ENCODE measurements around the gene KIRREL3.

Gene KIRREL3

DNA sequence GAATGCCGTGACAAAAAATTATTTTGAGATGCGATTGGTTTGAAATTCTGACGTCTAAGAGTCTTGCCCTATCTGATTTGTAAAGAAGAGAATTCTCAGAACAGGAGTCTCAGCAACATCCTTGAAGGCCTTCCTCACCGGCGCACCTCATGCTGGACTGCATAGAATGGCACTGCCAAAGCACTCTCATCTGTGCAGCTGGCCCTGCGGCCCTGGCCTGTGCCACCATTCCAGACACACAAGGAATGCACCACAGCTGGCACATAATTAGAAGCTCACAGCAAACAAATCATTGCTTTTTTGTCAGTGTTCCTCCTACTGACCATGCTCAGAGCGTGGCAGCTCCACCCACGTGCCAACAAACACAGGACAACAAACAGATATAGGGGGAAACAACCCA is 166.0 kb downstream of the KIRREL3 start:
- no peak overlapping the region for H3K4me3 ChIP-seq (ENCODE audit: low read depth, low read length)
- no peak for TF ChIP-seq CTCF (IDR thresholded peaks at IDR 0.05; ENCODE audit: low read depth, low read length)

DNA sequence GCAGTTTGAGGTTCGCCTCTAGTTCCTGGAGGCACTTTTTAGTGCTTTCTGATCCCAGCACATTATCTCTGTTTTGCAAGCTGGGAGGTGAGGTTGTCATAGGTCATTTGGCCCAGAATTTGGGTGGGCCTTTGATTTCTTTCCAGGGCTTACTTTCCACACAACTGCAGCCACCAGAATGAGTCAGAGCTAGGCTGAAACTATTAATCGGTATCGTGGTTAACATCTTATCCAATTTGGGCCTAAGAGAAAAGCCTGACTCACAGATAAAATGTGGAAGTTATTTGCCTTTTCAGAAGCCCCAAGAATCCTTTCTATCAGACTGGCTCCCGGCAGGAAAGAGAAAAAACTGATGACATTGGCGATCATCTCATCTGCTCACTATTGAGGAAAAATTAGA is 166.4 kb downstream of the KIRREL3 start:
- no peak for TF ChIP-seq CTCF (IDR thresholded peaks at IDR 0.05; ENCODE audit: low read depth, low read length)
- H3K4me3 ChIP-seq (ENCODE audit: low read depth, low read length): no peak overlapping the region

GRCh38 chr11:126833065-126833464 is 167.5 kb downstream of the KIRREL3 start:
- TF ChIP-seq CTCF (IDR thresholded peaks at IDR 0.05; ENCODE audit: low read depth, low read length): no peak

DNA sequence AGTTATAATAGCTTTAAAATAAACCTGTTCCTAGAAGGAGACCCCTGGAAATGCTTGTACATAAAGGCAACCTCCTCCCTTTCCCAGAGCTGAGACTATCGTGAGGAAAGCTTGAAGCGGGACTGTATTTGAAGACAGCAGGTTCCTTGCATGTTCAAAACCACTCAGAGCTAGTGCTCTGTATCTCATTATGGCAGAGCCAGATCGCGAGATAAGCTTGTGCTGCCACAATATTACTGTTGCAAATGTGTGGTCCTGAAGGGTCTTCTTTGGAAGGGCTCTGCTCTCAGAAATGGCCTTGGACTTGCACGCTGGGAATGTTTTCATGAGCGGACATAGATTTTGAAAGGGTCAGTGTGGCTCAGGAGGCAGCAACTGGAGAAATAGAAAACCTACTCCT is 168.2 kb downstream of the KIRREL3 start:
- H3K4me3 ChIP-seq (ENCODE audit: low read depth, low read length): no peak overlapping the region
- TF ChIP-seq CTCF (IDR thresholded peaks at IDR 0.05; ENCODE audit: low read depth, low read length): no peak

More at GRCh38 chr11:126833065-126833464, 167.5 kb downstream of the KIRREL3 start:
- H3K4me3 ChIP-seq (ENCODE audit: low read depth, low read length): no peak overlapping the region

- TF ChIP-seq CTCF (IDR thresholded peaks at IDR 0.05; ENCODE audit: low read depth, low read length): no peak
- no peak overlapping the region for H3K4me3 ChIP-seq (ENCODE audit: low read depth, low read length)
These were observed 170.3 kb downstream of the KIRREL3 start for GRCh38 chr11:126830216-126830806.

DNA sequence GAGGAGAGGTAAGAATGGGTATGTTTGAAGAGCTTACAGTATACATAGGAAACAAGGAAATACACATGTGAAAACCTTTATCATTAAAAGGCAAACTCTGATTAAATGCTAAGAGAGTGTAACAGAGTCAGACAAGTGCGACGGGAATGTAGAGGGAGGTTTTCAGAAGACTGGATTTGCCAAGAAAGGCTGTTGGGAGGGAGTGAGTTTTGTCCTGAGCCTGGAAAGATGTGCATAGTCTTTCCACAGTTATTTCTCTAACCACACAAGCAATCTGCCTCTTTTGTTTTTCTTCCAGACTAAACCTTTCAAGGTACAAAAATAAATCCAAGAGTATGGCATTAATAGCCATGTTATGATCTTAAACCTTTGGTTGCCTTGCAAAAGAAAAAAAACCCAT is 170.9 kb downstream of the KIRREL3 start:
- no peak for TF ChIP-seq CTCF (IDR thresholded peaks at IDR 0.05; ENCODE audit: low read depth, low read length)
- H3K4me3 ChIP-seq (ENCODE audit: low read depth, low read length): no peak overlapping the region

GRCh38 chr11:126824035-126824607 is 176.4 kb downstream of the KIRREL3 start:
- TF ChIP-seq CTCF (IDR thresholded peaks at IDR 0.05; ENCODE audit: low read depth, low read length): no peak
- no peak overlapping the region for H3K4me3 ChIP-seq (ENCODE audit: low read depth, low read length)

All from WI38 (cell line).